ENCODE data around the gene ZNF768. TPM values are rescaled to one million over a fixed set of nuclear protein-coding genes. Genes with fewer than 3 reads are reported as not detected.

Gene ZNF768
- total and polyA plus RNA-seq, 2 of the 13 experiments (the other 11 are each of a cell fraction or from before 2014, with no cell fraction given) = 26.7 to 34.4 TPM

- Histone ChIP-seq H3K27ac (ENCODE audit: extremely low read length, insufficient read depth, low read length) (no peak overlapping the region), H2AFZ (ENCODE audit: low read length) (no peak overlapping the region), H3K4me1 (ENCODE audit: insufficient read depth, low read length) (peaks cover 49% of the 10 kb centered on the region), H3K36me3 (replicated peaks in 1 of 2; ENCODE audit: control insufficient read depth in 1 of 2, insufficient read depth in 2 of 2, low read length in 2 of 2) (no peaks in the 10 kb centered on the region), H3K4me3 (replicated peaks in 1 of 3; ENCODE audit: insufficient read depth in 1 of 3, low read depth in 2 of 3, low read length in 3 of 3) (no peak overlapping the region), H3K27me3 (ENCODE audit: control insufficient read depth in 1 of 2, insufficient read depth in 2 of 2, low read length in 2 of 2) (no peaks in the 10 kb centered on the region), H3K79me2 (ENCODE audit: insufficient read depth, low read length) (peaks cover 2% of the 10 kb centered on the region), H3K4me2 (ENCODE audit: low read depth, low read length) (peak overlapping the region; percentile 37; the same call in 1 of the 2 replicates), H3K9me3 (ENCODE audit: low read length) (no peaks in the 10 kb centered on the region), H3K9ac (ENCODE audit: insufficient read depth, low read depth, low read length) (no peak overlapping the region), H4K20me1 (ENCODE audit: insufficient read depth, low read length) (no peaks in the 10 kb centered on the region)
- intact Hi-C loops (cut with micrococcal nuclease; ENCODE audit: unreplicated experiment) (loop anchor here (1.0 kb wide), 1 partner anchor 28 kb away; no protein-coding TSS in a partner anchor), in situ Hi-C loops (cut with HindIII; ENCODE audit: extremely low pct_ligation_motif_present, low pct_unique_long_range_greater_than_20kb) (no loop called here)
- FAIRE-seq (peak; percentile 26), ATAC-seq (no peak), DNase-seq (ENCODE audit: low spot score) (no peak)
- ChIA-PET CTCF (ENCODE audit: low intra/inter-chr PET ratio, low total read pairs) (no interaction called here), POLR2A (interaction anchor here (1.0 to 3.9 kb wide), 7 partner anchors 10 to 122 kb away, joined by 3 to 36 read pairs (median 5); partner anchors contain the start of genes SEPHS2, ZNF689, ZNF747 and ZNF764)
- BruUV-seq (replicated peaks) = no TSS peak
- WGBS (ENCODE audit: low lambda C conversion rate) = 41% methylated on average over 14 of the region's 14 CpGs
- TF ChIP-seq, protein P1, sequence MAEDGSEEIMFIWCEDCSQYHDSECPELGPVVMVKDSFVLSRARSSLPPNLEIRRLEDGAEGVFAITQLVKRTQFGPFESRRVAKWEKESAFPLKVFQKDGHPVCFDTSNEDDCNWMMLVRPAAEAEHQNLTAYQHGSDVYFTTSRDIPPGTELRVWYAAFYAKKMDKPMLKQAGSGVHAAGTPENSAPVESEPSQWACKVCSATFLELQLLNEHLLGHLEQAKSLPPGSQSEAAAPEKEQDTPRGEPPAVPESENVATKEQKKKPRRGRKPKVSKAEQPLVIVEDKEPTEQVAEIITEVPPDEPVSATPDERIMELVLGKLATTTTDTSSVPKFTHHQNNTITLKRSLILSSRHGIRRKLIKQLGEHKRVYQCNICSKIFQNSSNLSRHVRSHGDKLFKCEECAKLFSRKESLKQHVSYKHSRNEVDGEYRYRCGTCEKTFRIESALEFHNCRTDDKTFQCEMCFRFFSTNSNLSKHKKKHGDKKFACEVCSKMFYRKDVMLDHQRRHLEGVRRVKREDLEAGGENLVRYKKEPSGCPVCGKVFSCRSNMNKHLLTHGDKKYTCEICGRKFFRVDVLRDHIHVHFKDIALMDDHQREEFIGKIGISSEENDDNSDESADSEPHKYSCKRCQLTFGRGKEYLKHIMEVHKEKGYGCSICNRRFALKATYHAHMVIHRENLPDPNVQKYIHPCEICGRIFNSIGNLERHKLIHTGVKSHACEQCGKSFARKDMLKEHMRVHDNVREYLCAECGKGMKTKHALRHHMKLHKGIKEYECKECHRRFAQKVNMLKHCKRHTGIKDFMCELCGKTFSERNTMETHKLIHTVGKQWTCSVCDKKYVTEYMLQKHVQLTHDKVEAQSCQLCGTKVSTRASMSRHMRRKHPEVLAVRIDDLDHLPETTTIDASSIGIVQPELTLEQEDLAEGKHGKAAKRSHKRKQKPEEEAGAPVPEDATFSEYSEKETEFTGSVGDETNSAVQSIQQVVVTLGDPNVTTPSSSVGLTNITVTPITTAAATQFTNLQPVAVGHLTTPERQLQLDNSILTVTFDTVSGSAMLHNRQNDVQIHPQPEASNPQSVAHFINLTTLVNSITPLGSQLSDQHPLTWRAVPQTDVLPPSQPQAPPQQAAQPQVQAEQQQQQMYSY (CRISPR knock-in tag; IDR thresholded peaks at IDR 0.05) = no peak
- TF ChIP-seq HNF4A (CRISPR knock-in tag; IDR thresholded peaks at IDR 0.05) = 0 out of 2 replicates have a peak, but pooled peaks have one; percentile 10
- no peak for TF ChIP-seq ZNF383 (CRISPR knock-in tag; IDR thresholded peaks at IDR 0.05; ENCODE audit: borderline replicate concordance)
- 0 out of 2 replicates have a peak, but pooled peaks have one; percentile 44 for TF ChIP-seq CAMTA2 (CRISPR knock-in tag; IDR thresholded peaks at IDR 0.05; ENCODE audit: borderline replicate concordance)
- no peak for TF ChIP-seq MED13 (CRISPR knock-in tag; IDR thresholded peaks at IDR 0.05)
- TF ChIP-seq RAD51 (IDR thresholded peaks at IDR 0.05; ENCODE audit: borderline replicate concordance) = no peak
- 0 out of 2 replicates have a peak, but pooled peaks have one; percentile 19 for TF ChIP-seq ZNF121 (CRISPR knock-in tag; IDR thresholded peaks at IDR 0.05)
- TF ChIP-seq ZNF24 (IDR thresholded peaks at IDR 0.05) = peak; percentile 77; the same call in 1 of the 2 replicates
- no peak for TF ChIP-seq NPAS2 (CRISPR knock-in tag; IDR thresholded peaks at IDR 0.05; ENCODE audit: borderline replicate concordance)
- TF ChIP-seq RFXAP (CRISPR knock-in tag; IDR thresholded peaks at IDR 0.05; ENCODE audit: borderline replicate concordance) = no peak
- TF ChIP-seq RELA (CRISPR knock-in tag; IDR thresholded peaks at IDR 0.05) = peak; percentile 98
- TF ChIP-seq ZNF337 (CRISPR knock-in tag; IDR thresholded peaks at IDR 0.05; ENCODE audit: borderline replicate concordance, low read depth) = no peak
- 0 out of 2 replicates have a peak, but pooled peaks have one; percentile 35 for TF ChIP-seq ZNF547 (CRISPR knock-in tag; IDR thresholded peaks at IDR 0.05)
- peak; percentile 27; the same call in 1 of the 2 replicates for TF ChIP-seq SP5 (CRISPR knock-in tag; IDR thresholded peaks at IDR 0.05; ENCODE audit: borderline replicate concordance, low read depth)
- peak; percentile 0; the same call in 1 of the 2 replicates for TF ChIP-seq CEBPB (IDR thresholded peaks at IDR 0.05; ENCODE audit: borderline replicate concordance, low read depth, low read length)
- TF ChIP-seq IRX3 (CRISPR knock-in tag; IDR thresholded peaks at IDR 0.05; ENCODE audit: borderline replicate concordance, low read depth) = no peak
- TF ChIP-seq ZNF460 (CRISPR knock-in tag; IDR thresholded peaks at IDR 0.05; ENCODE audit: borderline replicate concordance) = peak; percentile 88; the same call in 1 of the 2 replicates
- TF ChIP-seq NR2F6 (IDR thresholded peaks at IDR 0.05) = no peak
- TF ChIP-seq NR2F6 (CRISPR knock-in tag; IDR thresholded peaks at IDR 0.05) = 0 out of 2 replicates have a peak, but pooled peaks have one; percentile 22
- TF ChIP-seq ZNF563 (CRISPR knock-in tag; IDR thresholded peaks at IDR 0.05) = peak; percentile 39; the same call in 1 of the 2 replicates
- TF ChIP-seq SAFB2 (CRISPR knock-in tag; IDR thresholded peaks at IDR 0.05; ENCODE audit: borderline replicate concordance, low read depth) = peak; percentile 52; the same call in 1 of the 2 replicates
- TF ChIP-seq HIVEP1 (CRISPR knock-in tag; IDR thresholded peaks at IDR 0.05) = peak; percentile 51; the same call in 1 of the 2 replicates
Measured at GRCh38 chr16:30567160-30567990, 41.0 kb upstream of the ZNF768 start.

Data from HepG2 (cell line).